ENCODE measurements around the gene KIAA1958.
"Not testable (repeated sequence)": the region's sequence is repeated elsewhere in the genome, so short reads cannot be mapped to it uniquely, and the experiment has no call there.

KIAA1958 gene

GRCh38 chr9:112505607-112506006 is 19.0 kb downstream of the KIAA1958 start:
- DNase-seq (ENCODE audit: low read depth), result no peak
- H3K4me3 ChIP-seq (ENCODE audit: low read length), result no peak overlapping the region
- no peak for TF ChIP-seq CTCF (IDR thresholded peaks at IDR 0.05; ENCODE audit: insufficient read depth, low read depth, low read length, missing control alignments)

- TF ChIP-seq CTCF (IDR thresholded peaks at IDR 0.05; ENCODE audit: insufficient read depth, low read depth, low read length, missing control alignments), result no peak
- no peak overlapping the region for H3K4me3 ChIP-seq (ENCODE audit: low read length)
- no peak for DNase-seq (ENCODE audit: low read depth)
Measured at GRCh38 chr9:112506571-112506970, 19.9 kb downstream of the KIAA1958 start.

GRCh38 chr9:112507001-112507680 is 20.5 kb downstream of the KIAA1958 start:
- no peak for DNase-seq (ENCODE audit: low read depth)
- no peak overlapping the region for H3K4me3 ChIP-seq (ENCODE audit: low read length)
- no peak for TF ChIP-seq CTCF (IDR thresholded peaks at IDR 0.05; ENCODE audit: insufficient read depth, low read depth, low read length, missing control alignments)

GRCh38 chr9:112508377-112508776 is 21.8 kb downstream of the KIAA1958 start:
- no peak for DNase-seq (ENCODE audit: low read depth)
- H3K4me3 ChIP-seq (ENCODE audit: low read length), result no peak overlapping the region
- no peak for TF ChIP-seq CTCF (IDR thresholded peaks at IDR 0.05; ENCODE audit: insufficient read depth, low read depth, low read length, missing control alignments)

- not testable (repeated sequence) for DNase-seq (ENCODE audit: low read depth)
Measured at GRCh38 chr9:112512377-112512776, 25.8 kb downstream of the KIAA1958 start.

GRCh38 chr9:112516769-112517168 is 30.1 kb downstream of the KIAA1958 start:
- TF ChIP-seq CTCF (IDR thresholded peaks at IDR 0.05; ENCODE audit: insufficient read depth, low read depth, low read length, missing control alignments), result no peak
- no peak overlapping the region for H3K4me3 ChIP-seq (ENCODE audit: low read length)
- no peak for DNase-seq (ENCODE audit: low read depth)

More at GRCh38 chr9:112512377-112512776, 25.8 kb downstream of the KIAA1958 start:
- H3K4me3 ChIP-seq (ENCODE audit: low read length), result not testable (repeated sequence)

GRCh38 chr9:112520069-112520468 is 33.4 kb downstream of the KIAA1958 start:
- no peak for TF ChIP-seq CTCF (IDR thresholded peaks at IDR 0.05; ENCODE audit: insufficient read depth, low read depth, low read length, missing control alignments)
- H3K4me3 ChIP-seq (ENCODE audit: low read length), result no peak overlapping the region
- DNase-seq (ENCODE audit: low read depth), result no peak

All from epithelial cell of esophagus (primary cell).